ENCODE data around the gene UNC13D.

The UNC13D gene

DNA sequence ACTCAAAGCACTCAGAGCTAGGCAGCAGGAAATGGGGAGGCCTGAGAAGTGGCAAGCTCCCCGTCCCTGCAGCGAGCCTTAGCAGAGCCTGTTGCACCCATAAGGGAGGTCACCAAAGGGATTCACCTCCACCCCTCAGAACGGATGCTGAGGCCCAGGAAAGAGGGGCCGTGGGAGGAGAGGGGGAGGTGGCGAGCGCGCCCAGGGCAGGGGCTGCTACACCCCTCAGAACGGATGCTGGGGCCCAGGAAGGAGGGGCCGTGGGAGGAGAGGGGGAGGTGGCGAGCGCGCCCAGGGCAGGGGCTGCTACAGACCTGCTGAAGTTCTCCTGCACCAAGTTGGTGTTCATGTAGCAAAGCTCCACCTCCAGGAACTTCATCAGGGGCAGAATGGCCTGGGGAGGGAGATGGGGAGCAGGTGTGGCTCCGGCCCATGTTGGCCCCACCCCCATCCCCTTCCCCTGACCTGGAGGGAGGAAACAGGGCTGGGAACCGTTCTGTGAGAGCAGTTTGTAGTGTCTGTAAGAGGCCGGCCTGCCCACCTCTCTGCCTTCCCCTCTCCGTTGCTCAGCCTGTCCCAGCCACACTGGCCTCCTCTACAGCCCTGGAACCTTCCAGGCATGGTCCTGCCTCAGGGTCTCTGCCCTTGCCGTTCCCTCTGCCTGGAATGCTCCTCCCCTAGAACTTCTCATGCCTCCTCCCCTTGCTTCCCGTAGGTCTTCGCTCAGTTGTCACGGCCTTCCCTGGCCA is 11.4 kb downstream of the UNC13D start:
- DNase-seq (ENCODE audit: low read depth), result no peak

DNA sequence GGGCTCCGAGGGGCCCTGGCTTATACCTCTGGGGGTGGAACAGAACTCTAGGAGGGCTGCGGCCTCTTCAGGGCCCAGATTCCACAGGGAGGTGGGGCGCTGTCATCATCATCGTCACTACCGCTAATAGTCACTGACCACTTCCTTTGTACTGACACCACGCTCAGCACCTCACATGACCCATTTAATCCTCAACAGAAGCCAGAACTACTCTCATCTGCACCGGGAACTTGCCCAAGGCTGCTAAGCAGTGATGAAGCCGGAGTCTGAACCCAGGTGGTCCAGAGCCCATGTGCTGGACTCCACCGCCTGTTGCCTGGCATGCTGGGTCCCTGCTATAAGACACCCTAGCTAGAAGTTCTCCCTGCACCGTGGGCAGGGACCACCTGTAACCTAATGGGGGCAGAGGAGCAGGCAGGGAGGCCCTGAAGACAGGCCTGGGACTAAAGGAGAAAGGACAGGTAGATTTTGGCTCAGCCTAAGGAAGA is 12.0 kb downstream of the UNC13D start:
- peak; percentile 79 for DNase-seq (ENCODE audit: low read depth)

DNA sequence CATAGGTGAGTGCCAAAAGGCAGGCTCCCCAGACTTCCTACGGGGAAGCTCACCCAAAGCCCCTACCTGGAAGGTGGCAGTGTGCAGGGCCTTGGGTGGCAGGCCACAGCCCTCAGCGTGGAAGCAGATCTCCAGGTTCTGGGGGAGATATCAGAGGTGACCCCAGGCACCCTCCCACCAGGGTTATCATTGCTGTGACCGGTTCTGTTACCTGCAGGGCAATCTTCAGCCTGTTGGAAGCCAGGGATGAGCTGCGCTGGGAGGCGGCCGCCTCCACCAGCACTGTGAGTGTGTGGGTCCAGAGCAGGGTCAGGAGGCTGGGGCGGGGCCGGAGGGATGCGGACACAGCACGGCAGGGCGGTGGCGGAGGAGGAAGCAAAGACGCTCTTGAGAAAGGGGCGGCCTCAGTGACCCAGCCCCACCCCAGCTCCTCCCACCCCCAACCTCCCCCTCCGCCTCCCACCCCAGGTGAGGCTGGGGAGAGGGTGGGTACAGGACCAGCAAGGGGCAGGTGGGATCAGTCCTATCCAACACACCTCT is 13.1 kb downstream of the UNC13D start:
- DNase-seq (ENCODE audit: low read depth), result no peak

DNA sequence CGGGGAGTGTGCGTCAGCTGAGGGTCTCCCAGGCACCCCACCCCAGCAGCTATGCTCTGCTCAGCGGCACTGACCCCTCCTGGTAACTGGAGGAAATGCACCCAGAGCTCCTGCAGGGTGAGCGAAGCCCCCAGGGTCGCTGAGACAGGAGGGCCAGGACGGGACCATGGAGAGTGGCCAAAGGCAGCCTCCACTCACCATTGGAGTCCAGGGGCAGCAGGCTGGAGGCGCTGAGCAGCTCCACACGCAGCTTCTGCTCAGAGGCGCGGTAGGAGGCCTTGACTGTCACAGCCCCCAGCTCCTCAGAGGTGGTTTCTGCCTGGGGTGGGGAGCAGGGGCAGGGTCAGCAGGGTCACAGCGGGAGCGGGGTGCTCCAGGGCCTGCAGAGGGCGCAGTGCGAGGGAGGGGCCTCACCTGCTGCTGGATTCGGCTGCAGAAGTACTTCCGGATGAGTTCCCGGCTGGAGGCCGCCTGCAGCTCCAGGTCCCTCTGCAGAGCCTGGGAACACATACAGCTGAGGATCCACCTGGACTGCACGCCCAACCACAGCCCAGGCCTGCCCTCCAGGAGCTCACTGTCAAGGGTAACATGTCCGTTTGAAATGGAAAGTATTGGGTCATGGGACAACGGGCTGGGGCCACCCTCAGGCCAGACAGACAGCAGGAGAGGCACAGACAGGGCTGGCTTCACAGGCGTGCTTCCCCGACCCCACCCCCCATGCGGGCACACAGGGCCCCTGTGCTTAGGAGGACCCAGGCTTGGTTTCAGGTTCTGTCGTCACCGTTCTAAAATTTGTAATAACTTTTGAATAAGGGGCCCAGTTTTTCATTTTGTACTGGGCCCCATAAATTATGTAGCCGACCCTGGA is 13.8 kb downstream of the UNC13D start:
- DNase-seq (ENCODE audit: low read depth), result no peak

DNA sequence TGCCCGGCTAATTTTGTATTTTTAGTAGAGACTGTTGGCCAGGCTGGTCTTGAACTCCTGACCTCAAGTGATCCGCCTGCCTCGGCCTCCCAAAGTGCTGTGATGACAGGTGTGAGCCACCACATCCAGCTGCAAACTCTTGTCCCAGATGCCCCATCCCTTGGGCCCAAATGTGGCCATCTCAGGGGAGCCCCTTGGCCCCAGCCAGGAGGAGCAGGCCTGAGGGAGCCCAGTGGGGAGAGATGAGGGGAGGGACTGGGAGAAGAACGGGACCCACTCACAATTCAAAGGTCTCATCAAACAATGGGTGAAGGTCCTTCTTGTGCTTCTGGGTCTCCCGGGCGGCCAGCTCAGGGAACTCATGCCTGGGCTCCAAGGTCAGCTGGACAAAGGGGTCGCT is 14.5 kb downstream of the UNC13D start:
- DNase-seq (ENCODE audit: low read depth), result no peak

DNA sequence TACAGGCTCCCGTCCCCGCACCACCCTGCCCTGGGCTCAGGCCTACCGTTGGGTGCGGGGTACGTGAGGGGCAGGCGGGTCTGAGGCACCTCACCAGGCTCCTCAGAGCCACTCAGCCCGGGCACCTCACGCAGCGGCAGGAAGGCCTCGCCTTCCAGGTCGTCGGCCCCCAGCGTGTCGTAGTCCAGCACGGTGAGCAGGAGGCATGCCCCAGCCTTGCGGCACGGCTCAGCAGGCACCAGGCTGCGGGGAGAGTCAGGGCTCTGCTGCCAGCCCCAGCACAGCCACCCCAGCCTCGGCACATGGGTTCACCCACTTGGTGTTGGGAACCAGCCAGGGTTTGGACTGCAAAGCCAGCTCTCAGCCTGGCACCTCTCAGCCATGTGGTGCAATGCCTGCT is 15.5 kb downstream of the UNC13D start:
- no peak for DNase-seq (ENCODE audit: low read depth)

DNA sequence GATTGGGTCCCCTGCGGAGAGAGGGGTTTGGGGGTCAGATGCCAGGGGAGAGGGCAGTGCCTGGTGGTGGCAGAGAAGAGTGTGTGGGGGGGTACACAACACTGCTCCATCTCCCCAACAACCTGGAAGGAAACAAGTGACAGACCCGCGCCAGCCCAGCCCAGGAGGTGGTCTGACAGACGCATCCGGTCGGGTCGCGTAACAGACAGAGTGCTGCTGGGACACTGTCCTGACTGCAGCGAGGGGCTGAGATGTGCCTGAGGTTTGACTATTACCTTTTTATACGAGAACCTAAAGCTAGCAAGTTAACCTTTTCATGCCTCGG is 16.2 kb downstream of the UNC13D start:
- DNase-seq (ENCODE audit: low read depth), result no peak

DNA sequence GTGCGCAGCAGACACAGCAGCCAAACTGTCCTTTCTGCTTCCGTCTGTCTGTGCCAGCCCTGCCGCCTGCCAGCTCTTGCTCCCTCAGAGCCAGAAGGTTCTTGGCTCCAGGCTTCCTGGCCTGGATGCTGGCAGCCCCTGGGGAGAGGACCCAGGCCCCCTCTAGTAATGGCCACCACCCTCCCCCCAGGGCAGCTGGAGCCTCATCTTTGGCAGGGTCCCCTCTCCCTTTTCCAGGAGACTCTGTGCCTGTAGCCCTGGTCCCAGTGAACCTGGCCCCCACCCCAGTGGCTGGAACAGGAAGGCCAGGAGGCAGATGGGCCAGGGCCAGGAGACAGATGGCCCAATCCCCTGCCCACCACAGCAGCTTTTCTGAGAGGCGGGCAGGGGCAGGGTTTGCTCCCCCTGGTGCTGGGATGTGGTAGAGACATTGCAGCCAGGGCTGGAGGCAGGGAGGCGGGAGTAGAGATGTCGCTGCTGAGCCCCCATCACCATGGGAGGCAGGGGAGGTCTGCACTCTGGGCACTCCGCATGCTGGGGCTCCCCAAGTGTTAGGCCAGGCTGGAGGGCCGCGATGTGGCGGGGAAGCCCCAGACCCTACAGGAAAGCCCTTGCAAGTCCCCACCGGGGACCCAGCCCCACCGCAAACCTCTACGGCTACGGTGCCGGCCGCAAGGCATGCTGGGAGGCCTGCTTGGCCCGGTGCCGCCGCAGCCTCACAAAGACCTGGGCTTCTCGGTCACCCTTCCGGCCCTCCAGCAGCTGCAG is 16.7 kb downstream of the UNC13D start:
- no peak for DNase-seq (ENCODE audit: low read depth)

DNA sequence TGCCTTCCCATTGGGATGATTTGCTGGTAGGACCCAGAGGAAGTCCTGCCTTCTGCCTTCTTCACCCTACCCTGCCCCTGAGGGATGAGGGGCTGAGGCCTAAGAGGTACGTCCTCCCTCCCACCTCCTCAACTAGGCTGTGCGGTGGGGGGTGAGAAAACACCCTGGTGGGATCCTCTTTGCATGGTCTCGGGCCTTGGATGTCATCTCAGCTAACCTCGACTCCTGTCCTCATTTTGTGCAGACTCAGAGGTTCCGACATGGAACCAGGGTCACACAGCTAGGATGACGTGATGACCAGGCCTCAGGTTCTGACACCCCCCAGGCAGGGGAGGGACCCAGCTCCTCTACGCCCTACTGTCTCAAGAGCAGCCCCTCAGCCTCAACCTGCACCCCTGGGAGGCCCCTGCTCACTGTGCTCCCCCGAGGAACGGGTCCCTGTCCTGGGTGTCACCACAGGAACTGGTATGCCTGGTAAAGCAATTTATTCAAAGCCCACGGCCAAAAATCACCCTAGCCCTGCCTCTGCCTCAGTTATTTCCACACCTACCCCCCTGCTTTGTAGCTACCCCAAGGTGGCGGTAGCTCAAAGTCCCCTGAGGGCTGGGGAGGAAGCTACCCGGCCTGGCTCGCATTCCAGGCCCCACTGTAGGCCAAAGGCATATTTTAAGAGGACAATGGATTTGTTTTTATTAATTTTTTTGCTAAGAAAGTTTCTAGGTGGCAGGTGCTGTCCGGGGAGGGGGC is 17.5 kb downstream of the UNC13D start:
- DNase-seq (ENCODE audit: low read depth), result no peak

DNA sequence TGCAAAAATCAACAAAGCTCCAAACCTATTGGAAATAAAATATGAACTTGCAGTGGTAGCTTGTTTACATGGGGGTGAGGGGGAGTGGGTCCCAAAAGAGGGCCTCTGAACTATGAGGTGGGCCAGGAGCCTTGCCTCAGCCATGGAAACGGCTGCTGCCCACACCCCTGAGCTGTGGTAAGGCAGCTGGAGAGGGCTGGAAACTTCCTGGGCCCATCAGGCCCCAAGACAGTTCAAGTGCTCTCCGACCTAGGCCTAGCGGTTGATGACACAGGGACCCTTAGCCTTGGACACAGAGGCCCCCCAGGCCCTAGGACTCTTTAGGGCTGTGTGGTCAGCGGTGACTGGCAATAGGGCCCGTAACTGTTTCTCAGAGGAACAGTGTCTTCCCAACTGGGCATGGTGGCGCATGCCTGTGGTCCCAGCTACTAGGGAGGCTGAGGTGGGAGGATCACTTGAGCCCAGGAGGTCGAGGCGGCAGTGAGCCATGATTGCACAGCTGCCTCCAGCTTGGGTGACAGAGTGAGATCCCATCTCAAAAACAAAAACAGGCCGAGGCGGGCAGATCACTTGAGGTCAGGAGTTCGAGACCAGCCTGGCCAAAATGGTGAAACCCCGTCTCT is 18.3 kb downstream of the UNC13D start:
- DNase-seq (ENCODE audit: low read depth), result no peak

DNA sequence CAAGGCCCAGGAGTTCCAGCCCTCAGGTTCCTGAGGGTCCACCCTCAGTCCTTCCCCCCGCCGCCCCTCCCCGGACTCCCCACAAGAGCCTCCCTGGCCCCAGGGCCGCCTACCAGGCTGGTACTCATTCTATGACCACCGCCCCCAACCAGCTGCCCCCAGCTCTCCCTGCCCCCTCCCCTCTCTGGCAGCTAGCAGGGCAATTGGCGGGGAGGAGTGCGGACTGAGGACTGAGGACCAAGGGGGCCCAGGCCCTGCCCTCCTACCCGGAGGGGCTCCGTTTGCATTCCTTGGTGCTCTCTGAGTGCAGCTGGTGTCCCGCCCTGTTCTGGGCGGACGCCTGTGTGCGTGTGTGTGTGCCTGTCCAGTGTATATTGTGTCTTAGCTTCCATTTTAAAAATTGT is 19.1 kb downstream of the UNC13D start:
- no peak for DNase-seq (ENCODE audit: low read depth)

DNA sequence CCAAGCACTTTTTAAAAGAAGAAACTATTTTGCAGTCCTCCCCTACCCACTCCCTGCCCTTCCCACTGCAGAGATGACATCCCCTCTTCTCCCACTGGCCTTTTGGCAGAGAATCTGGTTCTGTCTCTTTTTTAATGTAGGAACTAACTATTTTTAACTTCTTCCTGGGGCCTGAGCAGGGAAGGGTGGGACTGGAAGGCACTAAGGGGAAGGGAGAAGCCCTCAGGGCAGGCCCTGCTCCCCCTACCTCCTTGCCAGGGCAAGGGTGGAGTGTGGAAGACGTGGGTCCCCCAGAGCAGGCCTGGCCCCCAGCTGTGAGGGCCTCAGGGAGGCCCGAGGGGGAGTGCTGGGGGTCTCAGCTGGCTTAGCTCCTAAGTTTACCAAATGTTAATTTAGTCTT is 19.5 kb downstream of the UNC13D start:
- DNase-seq (ENCODE audit: low read depth), result no peak

DNA sequence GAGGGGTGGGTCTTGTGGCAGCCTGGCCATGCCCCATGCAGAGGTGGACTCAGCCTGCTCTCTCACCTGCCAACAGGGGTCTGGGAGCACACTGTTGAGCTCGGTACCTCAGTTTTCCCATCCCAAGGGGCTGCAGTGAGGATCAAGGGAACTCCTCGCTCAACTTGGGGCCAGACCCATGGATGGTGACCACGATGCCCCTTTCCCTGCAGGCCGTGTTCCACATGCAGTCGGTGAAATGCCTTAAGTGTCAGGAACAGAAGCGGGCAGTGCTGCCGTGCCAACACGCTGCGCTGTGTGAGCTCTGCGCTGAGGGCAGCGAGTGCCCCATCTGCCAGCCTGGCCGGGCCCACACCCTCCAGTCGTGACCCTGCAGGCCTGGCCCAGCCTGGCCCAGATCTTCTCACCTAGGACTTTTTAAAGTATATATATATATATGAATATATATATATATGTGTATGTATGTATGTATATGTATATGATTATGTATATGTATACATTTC is 20.1 kb downstream of the UNC13D start:
- DNase-seq (ENCODE audit: low read depth), result no peak

DNA sequence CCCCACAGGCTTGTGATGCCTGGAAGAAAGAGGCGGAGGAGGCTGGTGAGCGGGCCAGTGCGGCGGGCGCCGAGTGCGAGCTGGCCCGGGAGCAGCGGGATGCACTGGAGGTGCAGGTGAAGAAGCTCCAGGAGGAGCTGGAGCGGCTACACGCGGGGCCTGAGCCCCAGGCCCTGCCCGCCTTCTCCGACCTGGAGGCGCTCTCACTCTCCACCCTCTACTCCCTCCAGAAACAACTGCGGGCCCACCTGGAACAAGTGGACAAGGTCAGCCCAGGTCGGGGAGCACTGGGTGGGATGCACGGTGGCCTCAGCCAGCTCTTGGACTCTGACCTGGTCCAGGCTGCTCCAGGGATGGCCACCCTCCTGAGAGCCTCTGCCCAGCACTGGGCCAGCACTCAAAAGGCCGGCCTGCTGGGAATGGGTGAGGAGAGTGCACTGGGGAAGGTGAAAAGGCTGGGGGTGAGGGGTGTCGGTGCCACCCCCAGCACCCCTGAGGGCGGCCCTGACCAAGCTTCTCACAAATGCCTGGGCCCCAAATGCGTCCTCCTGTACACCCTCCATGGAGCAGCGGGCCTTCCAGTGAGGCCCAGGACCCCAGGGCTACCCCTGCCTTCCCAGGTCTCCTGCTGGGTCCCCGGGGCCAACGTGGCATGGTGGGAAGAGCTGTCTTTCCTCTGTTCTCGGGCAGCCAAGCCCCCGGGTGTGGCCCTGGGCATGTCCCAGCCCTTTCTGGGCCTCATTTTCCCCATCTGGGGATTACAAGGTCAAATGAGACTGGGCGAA is 20.8 kb downstream of the UNC13D start:
- DNase-seq (ENCODE audit: low read depth), result no peak

DNA sequence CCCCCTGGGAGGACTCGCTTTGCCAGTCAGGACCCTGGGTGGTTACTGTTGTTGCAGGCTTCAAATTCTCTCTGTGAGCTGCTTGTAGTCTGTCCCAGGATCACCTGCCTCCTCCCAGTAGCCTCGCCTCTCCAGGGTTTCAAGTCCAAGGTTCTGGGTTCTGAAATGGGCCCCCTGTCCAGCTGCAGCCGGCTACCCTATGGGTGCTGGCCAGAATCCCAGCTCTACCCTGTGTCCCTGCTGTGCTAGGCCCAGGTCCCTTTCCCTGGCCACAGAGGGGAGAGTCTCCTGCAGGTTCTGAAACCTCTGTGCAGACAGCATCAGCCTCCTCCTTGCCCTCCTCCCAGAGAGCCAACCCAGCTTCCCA is 21.4 kb downstream of the UNC13D start:
- DNase-seq (ENCODE audit: low read depth), result no peak

DNA sequence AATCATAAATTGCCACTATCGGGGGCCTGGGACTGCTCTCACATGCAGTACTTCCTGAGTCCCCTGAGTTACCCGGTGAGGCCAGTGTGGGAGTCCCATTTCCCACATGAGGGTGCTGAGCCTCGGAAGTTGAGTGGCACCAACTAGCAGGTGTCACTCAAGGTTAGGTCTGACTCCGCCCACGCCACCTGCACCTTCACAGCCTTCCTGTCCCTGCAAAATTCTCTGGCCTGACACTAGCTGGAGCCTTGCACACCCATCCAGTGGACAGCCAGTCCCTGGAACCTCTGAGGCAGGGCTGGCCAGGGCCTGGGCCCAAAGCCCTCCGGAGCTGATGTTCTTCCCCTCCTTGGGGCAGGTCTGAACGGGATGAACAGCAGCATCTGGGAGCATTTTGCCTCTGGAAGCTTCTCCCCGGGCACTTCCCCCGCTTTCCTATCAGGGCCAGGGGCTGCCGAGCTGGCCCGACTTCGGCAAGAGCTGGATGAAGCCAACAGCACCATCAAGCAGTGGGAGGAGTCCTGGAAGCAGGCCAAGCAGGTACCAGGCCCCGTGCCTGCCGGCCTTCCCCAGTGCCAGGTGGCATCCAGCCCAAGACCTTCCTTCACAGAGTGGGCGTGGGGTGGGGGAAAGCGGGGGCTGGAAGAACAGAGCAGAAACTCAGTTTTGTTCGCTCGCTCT is 21.9 kb downstream of the UNC13D start:
- no peak for DNase-seq (ENCODE audit: low read depth)

DNA sequence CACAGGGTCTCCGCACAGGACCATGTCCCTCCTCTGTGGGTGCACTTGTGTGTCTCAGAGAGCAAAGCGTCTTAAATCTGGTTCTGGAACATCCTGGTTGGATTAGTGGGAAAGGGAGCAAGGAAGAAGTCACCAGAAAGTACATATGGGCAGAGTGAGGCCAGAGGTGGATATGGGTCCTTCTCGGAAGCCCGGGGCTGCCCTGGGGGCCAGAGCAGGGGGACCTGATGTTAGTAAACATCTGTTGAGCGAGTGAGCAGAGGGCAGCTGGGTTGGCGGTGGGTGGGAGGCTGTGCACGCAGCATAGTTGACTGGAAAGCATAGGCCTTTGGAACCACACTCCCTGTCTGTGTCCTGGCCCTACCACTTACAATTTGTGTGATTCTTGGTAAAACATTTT is 22.7 kb downstream of the UNC13D start:
- no peak for DNase-seq (ENCODE audit: low read depth)

DNA sequence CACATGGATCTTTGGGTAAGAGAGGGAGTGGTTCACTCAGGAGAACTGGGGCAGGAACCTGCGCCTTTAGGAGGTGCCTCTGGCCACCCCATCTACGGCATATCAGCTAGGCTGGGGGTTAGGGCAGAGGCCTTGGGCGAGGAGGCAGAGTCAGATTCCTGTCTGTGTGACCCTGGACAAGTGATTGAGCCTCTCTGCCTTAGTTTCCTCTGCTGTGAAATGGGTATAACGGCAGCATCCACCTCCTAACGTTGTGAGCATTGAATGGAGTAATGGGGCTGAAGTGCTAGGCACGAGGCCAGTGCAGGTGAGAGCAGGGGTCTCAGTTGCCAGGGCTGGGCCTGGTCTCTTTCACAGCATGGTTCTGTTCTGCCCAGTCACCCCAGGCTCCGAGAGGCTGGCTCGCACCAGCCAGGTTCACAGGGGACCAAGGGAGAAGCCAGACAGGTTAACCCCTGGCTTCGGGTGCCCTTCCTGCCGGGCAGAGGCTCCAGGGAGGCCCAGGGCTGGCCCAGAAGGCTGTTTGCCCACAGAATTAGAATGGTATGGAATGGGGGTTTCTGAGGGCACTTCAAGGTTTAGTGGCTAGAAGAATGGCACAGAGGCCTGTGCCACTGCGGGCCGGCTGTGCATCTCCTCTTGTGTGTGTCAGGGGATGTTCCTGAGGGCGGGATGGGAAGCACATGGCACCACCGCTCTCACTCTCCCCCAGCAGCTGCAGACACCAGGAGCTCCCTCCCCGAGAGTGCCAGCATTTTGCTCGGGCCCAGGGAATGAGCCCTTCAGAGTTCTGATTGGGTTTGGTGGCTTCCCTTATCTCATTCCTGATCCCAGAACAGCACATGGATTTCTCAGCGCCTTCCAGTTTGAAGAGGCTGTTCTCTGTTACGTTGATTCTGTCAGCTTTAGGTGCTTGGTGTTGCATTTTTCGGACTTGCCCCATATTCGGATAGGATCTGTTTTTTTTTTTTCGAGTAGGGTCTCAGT is 23.8 kb downstream of the UNC13D start:
- DNase-seq (ENCODE audit: low read depth), result no peak
